CD4-positive, alpha-beta T cell treated with Interleukin-12 subunit alpha and Interleukin-12 subunit beta, for 1 hour (primary cell): ENCODE measurements around the gene LEMD1.

Source experiments
- DNase-seq: peaks from one replicate; pipeline ENCODE4 v3.0.0-alpha.2; 2020

The LEMD1 gene, protein sequence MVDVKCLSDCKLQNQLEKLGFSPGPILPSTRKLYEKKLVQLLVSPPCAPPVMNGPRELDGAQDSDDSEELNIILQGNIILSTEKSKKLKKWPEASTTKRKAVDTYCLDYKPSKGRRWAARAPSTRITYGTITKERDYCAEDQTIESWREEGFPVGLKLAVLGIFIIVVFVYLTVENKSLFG

DNA sequence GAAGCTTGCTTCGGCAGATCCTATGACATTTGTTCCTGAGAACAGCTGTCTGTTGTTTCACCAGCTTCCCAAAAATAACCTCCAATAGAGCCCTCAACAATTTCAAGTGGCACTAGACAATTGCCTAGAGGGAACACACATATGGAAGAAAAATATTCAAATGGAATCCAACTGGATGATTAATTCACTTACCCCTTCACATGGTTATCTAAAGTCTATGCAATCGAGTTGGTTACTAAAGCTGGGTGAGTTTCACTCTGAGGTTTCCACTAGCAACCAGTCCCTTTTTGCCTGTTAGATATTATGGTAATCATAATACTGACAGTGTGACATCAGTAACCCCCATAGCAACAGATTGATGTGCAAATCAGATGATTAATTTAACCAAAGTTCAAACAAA is at the start of gene LEMD1:
TSS of gene LEMD1 (minus strand) at position 259 of the 400 bp plus-strand sequence. CDS start 1,520 bp downstream, outside the sequence.
- no peak for DNase-seq

DNA sequence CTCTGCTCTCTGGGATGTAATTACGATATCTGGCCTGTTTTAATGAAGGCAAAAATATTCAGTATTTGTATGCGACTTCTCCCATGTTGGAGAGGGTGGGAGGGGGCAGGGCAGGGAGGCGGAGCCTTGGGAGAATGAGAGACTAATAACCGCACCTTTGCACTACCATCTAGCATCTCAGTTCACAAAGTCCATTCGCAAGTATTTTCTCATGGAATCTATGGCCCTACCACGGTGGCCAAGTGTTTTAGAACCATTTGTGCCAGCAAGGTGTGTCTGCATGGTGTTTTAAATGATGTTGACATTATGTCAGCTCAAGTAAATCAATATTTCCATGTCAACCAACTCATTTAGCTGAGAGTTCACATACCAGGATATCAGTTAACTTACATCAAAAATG is 48.3 kb upstream of the LEMD1 start:
- no peak for DNase-seq

DNA sequence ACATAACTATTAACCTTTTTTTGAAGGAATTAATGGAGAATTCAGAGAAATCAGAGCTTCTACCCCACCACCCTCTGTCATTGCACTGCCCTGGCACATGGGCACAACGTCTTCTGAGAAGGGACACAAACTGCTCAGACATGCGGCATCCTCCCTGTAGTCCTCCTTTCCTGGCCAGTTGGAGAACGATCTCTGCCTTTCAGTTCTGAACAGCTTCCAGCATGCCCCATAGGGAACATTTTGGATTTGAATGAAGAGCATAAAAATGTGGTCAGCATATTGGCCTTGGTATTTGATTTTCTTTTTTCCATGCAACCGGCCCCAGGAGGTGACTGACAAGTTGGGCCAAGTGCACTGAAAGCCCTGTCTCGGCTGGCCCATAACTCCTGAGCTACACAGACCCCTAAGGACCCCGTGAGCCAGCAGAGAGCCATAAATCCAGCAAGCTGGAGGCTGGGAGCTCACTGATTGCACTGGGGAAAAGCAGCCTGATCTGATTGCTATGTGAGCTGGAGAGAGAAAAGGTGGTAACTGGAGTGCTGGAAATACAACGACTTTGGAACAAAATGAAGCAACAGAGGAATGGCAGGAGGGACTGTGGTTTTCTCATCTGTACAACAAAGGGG is 44.9 kb upstream of the LEMD1 start:
- no peak for DNase-seq

DNA sequence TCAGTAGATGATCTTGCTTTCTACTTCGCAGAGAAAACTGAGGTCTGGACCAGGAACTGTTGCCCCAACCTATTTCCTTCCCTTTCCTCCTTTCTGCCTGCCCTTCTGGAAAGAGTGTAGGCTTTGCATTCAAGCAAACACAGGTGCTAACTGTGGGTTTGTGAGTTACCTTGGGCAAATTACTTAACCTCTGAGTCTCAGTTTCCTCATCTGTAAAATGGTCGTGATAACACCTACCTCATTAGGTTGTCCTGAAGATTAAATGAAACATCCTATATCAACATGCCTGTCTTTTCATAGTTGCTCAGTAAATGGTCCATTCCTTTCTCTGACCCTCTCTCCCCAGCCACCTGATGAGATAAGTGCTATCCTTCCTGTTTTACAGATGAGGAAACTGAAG is 43.5 kb upstream of the LEMD1 start:
- DNase-seq: no peak

DNA sequence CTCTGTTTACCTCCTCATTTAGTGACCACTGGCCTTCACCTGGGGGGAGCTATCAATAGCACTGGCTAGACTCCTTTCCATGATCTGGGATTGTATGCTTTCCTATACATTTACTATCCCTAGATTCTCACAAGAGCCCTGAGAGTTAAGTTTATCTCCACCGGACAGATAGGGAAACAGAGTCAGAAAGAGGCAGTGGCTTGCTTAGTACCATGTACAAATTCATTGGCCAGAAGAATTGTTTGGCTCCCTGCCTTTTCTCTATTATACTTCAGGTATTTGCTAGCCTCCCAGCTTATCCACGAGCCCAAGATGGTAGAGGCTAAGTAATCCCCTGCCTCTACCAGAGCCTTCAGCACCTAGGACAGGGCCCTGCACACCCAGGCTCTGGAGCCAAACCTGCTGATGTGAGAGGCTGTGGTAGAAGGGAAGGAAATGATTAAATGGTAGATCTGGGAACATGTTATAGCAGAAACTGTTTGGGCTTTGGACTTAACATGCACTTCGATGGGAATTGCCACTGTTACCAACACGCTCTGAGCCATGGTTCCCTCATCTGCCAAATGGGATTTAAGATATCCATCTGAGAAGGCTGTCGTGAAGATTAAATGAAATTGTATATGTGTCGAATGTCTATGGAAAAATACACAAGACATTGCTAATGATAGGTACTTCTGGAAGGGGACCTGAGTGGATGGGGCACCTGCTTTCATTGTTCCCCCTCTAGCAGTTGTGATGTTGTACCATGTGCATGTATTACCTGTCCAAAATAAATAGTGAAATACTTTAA is 37.1 kb upstream of the LEMD1 start:
- no peak for DNase-seq

DNA sequence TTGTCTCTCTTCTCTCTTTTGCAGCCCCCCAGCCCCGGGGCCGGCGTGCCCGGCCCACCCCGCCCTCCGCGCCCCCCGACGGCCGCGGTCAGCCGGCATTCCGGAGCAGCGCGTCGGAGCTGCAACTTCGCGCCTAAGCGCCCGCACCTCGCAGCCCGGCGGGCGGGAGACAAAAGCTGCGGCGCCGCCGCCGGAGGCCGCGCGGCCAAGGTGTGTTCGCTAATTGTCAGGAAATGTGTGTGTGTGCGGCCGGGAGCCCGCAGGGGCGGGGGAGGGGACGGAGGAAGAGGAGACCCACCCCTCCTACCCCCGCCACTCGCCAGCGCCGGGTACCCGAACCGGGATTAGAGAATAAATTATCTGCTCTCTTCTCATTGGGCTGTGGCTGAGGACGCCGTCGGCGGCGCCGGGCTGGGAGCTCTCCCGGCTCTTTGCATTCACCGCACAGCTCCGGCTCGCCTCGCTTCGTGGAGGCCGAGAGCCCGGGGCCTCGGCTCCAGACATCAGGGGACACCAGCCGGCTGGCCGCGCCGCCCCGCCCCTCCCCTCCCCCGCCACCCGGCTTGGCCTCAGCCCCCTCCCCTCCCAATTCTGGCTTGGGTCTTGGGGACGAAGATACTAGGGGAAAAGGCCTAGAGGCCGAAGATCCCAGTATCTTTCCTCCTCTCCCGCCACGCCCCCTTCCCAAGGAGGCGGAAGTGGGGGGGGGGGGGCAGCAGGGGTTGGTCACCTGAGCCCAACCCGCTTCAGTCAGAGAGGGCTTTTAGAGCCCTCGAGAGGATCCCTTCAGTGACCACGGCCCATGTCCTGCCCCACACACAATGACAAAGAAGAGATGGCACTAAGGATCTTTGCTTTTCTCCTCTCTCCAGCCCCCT is 35.3 kb upstream of the LEMD1 start:
- no peak for DNase-seq

DNA sequence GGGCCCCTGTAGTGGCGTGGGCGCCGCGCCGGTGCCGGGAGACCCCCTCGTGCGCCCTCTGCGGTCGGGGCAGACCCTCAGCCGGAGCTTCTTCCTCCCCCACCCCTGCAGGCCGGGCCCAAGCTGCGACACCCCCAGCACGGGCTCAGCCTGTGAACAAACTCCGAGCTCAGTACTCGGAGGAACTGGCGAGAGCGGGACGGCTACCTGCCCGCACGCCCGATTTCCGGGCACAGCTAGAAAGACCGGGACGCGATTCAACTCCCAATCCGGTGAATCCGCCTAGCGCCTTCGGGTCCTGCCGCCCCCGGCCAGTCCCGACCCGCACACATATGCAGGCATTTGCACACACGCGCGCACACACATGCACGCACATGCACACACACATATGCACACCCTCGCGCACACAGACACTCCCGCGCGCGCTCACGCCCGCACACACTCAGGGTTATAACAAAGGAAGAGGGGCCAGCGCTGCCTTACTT is 34.6 kb upstream of the LEMD1 start:
- DNase-seq: no peak

DNA sequence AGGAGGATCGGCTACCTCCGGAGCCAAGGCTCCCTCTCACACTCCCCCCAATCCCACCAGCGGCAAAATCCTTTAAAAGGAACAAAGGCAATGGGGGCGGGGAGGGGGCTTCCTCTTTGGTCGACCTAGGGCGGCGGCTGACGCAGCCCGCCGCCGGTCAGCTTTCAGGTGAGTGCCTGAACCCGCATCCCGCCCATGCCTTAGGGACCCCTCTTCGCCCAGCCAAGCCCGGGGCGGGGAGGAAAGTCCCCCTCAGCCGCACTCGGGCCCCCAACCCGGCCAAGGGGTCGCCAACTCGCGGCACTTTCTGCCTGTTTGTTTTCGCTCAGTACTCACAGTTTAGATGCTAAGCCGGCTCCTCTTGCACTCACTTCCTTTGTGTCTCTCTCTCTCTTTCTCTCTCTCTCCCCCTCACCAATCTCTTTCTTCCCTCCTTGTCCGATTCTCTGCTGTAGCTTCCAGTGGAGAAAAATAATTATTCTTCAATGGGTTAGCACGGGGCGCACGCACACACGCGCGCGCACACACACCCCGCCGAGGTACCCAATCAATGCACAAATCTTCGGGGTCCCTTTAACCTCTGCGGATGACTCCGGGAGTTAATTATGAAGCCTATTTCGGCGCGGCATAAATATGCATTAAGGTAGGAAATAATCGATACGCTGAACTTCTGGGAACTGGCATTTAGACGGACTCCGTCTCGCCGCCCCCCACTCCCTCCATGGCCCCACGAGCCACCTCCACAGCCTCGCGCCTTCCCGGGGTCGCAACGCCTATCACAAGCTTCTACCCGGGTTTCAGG is 33.9 kb upstream of the LEMD1 start, which contains the start of gene BLACAT1:
TSS of gene BLACAT1 (minus strand) at position 465 of the 802 bp plus-strand sequence.
- DNase-seq: no peak

DNA sequence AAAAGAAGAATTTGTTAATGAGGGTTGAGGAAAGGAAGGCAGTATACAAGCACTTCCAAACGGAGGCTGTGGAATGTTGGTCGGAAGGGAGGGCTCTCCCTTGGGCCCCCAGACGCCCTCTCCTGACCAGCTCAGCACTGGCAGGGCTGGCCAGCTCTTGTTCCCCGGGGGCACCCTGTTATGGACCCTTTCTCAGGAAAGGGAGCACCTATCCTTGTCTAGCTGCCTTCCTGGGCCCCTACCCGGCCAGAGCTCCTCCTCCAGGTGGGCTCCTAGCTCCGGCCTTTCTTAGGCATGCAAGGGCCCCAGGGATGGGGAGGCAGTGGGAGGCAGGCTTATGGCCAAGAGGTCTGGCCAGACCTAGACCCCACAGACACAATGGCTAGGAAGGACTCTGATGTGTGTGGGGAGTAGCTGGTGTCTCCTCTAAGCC is 33.1 kb upstream of the LEMD1 start:
- no peak for DNase-seq

DNA sequence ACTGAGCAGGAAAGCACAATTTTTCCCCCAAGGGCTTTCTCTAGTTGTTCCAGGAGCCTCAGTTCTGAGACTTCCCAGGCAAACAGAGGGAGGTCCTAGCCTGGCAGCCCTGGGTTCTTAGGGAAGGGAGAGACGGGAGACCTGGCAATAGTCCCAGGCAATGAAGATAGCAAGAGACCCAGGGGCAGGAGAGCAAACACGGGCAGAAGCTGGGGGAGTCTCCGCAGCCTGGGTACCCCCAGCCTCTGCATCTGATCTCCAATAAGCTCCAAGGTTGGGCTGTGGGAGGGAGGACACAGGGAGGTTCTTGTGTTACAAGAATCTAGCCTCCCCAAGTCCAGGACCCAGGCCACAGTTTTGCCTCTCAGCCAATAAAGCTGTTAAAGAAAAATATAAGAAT is 31.6 kb upstream of the LEMD1 start:
- no peak for DNase-seq

DNA sequence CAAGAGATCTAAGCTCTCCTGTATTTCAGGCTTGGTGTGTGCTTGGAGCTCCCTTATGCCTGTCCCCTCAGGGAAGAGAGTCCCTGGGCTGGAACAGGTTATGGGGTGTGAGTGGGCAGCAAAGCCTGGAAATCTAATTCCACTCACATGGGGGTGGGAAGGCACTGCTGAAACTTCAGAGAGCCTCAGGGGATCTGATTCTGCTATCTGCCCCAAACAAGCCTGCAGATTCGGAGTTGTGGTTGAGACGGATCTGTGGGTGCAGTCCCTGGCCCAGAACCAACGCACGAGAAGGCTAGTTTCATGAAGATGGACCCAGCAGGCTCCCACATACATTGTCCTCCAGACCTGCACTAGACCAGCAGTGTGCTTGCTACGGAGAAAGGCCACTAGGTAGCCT is 31.1 kb upstream of the LEMD1 start:
- no peak for DNase-seq

DNA sequence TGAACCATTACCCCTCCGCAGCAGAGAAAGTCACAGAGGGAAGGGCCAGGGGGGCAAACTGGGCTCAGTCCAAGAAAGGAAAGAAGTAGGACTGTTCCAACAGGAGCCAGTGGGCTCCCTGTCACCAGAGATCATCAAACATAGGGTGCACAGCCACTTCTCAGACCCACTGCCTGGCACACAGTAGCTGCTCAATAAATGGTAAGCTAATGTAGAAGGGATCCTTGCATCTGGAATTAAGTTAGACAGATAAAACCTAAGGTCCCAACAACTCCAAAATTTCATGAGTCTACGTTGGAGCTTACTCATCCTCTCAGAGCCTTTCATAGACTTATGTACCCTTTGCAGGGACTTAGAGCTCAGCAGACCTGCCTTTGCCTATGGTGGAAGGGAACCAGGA is 30.5 kb upstream of the LEMD1 start:
- DNase-seq: no peak

DNA sequence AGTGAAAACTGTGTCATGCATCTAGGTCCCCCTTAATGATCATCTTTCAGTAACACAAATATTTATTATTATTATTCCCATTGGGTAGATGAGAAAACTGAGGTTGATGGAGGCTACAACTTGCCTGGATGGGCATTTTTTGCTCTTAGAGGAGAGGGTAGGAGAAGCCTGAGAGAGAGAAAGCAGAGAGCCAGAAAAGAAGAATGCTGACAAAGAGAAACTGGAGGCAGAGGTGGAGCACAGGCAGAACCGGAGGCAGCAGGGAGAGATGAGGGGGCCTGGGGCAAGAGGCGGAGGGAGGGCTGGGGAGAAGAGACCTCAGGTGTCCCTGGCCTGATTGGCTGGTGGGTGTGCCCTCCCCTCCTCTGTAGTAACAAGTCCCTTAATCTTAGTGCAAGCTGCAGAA is 29.9 kb upstream of the LEMD1 start:
- no peak for DNase-seq

DNA sequence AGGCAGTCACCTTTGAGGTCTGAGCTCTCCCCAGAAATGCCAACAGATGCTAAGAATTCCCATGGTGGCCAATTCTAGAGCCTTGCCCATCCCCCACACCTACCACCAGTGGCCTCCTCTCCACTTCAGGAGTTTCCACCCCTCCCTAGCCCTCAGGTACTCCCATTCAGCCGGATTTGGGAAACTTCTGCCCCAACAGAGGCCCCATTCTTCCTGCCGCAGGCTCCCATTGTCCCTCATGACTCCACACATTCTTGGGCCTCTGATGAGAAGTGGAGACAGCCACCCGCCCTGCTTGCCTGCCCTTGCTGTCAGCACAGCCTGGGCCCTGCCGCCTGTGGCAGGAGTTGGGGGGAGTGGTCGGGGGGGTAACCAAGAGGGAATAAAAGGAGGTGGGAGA is 29.3 kb upstream of the LEMD1 start:
- no peak for DNase-seq

DNA sequence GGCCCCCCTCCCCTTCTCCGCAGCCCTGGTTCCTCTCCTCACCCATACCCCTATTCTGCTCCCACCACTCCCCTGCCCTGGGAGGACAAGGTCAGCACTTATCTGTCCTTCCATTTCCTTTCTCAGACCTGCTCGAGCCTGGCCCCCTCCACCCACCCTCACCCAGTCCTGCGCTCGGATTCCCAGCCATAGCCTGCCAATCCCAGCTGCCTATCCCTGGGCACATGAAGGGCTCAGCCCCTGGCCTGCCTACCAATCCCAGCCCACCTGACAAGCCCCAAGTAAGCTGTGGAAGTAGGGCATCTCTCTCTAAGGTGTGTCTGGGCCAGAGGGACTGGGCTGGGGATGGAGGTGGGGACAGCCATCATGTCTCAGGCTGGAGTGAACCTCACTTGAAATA is 28.6 kb upstream of the LEMD1 start:
- no peak for DNase-seq

DNA sequence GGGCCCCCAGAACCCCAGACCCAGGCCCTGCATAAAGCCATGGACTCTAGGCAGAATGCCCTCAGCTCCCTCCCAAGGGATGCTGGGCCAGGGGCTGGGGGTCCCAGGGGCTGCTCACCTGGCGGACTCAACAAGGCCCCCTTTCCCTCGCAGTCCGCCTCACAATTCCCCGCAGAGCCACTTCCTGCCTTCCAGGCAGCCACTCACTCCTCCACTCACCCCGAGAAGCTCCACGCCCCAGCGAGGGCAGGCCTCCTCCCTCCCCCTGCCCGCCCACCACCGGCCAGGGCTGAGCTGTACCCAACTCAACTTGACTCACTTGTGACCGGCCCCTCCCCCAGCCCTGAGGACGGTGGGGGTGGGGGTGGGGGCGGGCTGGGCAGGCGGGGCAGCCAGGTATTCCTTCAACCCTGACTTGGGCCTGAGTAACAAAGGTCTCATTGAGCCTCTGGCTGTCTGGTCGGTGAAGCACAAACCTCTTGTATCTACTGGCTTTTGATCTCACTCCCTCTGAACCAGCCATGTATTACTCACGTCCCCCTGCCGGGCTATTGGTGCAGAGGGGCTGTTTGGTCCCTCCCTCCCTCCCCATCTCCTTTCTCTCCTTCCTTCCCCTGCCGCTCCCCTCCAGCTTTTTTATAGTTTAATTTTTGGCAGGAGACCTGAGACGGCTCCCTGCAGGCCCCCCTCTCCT is 28.0 kb upstream of the LEMD1 start:
- DNase-seq: no peak

DNA sequence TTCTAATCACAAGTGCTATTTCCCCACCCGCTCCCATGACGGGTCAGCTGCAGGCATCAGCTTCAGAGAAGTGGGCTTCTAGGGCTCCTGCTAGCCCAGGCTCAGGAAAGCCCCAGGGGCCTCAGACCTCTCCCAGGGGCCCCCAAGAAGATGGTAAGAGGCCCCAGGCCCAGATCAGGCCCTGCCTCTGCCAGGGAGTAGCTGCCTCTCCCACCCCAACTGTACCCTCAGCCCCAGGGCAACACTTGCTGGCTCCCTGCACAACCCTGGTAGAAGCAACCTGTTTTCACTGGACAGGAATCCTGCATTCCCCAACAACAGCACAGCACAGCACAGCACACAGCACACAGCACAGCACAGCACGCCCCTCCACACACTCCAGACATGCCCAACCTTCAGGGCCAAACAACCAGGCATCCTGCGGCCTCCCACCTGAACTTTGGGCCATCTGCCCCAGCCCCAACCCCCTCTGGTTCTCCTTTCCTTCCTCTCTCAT is 27.4 kb upstream of the LEMD1 start:
- DNase-seq: no peak

DNA sequence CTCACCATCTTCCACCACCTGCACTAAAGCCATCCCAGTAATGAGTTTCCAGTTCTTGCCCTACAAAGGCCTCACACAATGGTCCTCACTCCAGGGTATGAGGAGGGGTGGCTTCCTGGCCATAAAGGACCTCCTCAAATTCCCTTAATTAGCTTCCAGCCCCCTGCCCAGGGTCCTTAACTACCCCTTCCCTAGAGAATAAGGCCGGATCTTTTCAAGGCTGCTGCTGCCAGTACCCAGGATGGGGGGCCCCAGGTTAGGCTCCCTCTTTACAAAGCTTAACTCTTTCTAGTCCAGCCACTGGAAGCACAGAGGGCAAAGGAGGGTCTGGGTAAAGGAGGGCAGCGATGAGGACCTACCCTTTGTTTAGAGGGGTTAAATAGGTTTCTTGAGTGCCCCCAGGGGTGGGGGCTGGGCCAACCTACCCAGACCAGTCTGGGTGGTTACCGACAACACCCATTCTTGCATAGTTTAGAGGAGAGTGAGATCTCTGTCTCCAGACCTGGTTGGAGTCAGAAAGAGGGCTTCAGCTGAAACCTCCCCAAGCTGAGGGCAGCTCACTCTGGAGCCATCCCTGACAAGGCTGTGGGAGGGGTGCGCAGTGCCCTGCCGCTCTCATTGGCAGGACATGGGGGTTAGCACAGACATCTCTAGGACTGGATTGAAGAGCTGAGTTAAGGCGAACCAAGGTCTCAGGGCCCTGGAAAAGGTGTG is 26.8 kb upstream of the LEMD1 start:
- DNase-seq: no peak

DNA sequence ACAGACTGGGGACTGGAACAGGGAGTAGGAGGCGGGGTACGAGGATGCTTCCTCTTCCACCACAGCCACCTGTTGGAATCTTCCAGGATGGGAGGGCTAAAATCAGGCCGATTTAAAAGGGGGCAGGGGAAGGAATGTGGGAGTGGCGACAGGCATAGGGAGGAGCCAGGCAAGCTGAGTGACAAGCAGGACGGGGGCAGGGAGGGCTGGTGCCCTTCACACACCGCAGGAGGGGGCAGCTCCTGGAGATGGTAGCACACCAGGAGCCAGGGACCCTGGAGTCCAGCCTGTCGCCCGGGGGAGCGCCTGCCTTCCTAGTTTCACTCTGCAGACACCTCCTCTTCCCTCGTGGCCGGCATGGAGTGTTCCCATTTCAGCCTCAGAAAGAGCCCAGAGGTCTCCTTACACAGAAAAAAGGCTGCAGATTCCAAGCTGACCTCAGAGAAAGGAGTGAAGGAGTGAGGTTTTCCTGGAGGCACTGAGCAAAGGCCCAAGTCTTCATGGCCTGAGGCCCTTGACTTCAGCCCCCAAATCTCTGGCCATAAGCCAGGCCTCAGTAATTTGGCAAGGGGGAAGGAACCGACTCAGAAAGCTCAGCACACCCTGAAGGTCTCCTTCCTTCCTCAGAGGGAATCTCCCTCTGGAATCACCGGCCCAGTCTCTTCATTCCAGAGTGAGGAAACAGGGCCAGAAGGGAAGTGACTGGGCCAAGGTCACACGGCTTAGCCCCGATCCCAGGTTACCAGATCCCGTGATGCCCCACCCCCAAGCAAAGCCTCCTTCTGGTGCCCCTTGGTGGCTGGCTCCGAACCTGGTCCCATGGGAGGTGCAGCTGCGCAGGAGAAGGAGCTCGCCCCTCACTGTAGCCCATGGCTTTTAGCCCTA is 25.8 kb upstream of the LEMD1 start:
- DNase-seq: no peak

DNA sequence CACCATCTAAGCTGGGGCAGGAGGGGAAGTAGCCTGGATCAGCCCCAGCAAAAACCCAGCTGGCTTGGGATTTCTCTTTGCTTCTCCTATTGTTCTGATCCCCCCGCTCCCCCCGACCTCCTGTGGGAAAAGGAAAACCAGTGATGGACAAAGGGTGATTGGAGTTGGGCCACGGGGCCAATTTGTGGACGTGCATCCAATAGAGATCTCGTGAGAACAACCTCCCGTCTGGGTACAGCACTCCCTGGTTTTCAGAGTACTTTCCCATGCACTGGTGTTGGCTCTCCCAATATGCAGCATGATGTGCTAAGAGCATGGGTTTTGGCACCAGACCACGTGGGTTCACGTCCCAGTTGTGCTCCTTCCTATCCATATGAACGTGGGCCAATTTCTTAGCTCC is 25.0 kb upstream of the LEMD1 start:
- DNase-seq: no peak
